DND-41 (cell line): ENCODE results near the gene ZNF354C.

ENCODE experiments used
- ATAC-seq: fragments of 200-7000 bp; cut with Tn5 transposase; 3 replicates; pipeline ENCODE4 v1.9.1; 2021; ENCODE audit warnings: low read depth; ENCODE audit not compliant: insufficient read depth
- DNase-seq: peaks from one replicate; pipeline ENCODE4 v3.0.0-alpha.2; 2020
- H2AFZ ChIP-seq: 2 replicates; pipeline ENCODE4 v1.6.0; 2012; ENCODE audit warnings: low read depth, low read length
- H3K27ac ChIP-seq: 2 replicates; pipeline ENCODE4 v1.5.1; 2012; ENCODE audit warnings: low read length, inconsistent platforms
- H3K27me3 ChIP-seq: fragments of 200-600 bp; sonication (generic); 2 replicates; pipeline ENCODE4 v1.6.0; 2012; ENCODE audit warnings: low read length, mild to moderate bottlenecking, inconsistent platforms; ENCODE audit not compliant: insufficient read depth, poor library complexity
- H3K36me3 ChIP-seq: 2 replicates; pipeline ENCODE4 v1.5.1; 2012; ENCODE audit warnings: low read length, inconsistent platforms; ENCODE audit not compliant: insufficient read depth
- H3K4me1 ChIP-seq: 2 replicates; pipeline ENCODE4 v1.5.1; 2012; ENCODE audit warnings: mild to moderate bottlenecking, low read length; ENCODE audit not compliant: insufficient read depth
- H3K4me2 ChIP-seq: 2 replicates; pipeline ENCODE4 v1.6.0; 2012; ENCODE audit warnings: mild to moderate bottlenecking, moderate library complexity, low read length, inconsistent platforms; ENCODE audit not compliant: insufficient read depth
- H3K4me3 ChIP-seq, 2 experiments: fragments of 200-600 bp in 1 of 2; shearing (Covaris generic) in 1 of 2; 2 replicates each; pipeline ENCODE4 v1.5.1; 2012 to 2016; ENCODE audit warnings: inconsistent platforms in 2 of 2, low read length in 2 of 2, mild to moderate bottlenecking in 2 of 2, low read depth in 1 of 2, moderate library complexity in 1 of 2
- H3K79me2 ChIP-seq: 2 replicates; pipeline ENCODE4 v1.6.0; 2012; ENCODE audit warnings: low read length, inconsistent platforms; ENCODE audit not compliant: insufficient read depth
- H3K9ac ChIP-seq: 2 replicates; pipeline ENCODE4 v1.6.0; 2012; ENCODE audit warnings: low read depth, mild to moderate bottlenecking, inconsistent platforms, low read length, moderate library complexity
- H3K9me3 ChIP-seq: 2 replicates; pipeline ENCODE4 v1.5.1; 2012; ENCODE audit warnings: low read length, moderate library complexity, mild to moderate bottlenecking, inconsistent platforms; ENCODE audit not compliant: insufficient read depth, severe bottlenecking
- H4K20me1 ChIP-seq: 2 replicates; pipeline ENCODE4 v1.6.0; 2012; ENCODE audit warnings: low read length; ENCODE audit not compliant: insufficient read depth
- CTCF ChIP-seq: IDR thresholded peaks from 2 replicates; pipeline ENCODE4 v1.5.1; 2012; ENCODE audit warnings: borderline replicate concordance, low read length, moderate library complexity, mild to moderate bottlenecking; ENCODE audit not compliant: poor library complexity, severe bottlenecking; ENCODE audit errors: extremely low read depth
- EZH2 ChIP-seq: IDR thresholded peaks from 3 replicates; pipeline ENCODE4 v1.6.1; 2012; ENCODE audit warnings: borderline replicate concordance, low read depth, mild to moderate bottlenecking, moderate library complexity, low read length, inconsistent platforms; ENCODE audit not compliant: severe bottlenecking

ZNF354C gene

GRCh38 chr5:179127136-179128040 lies 67.2 kb downstream of the ZNF354C start:
- Histone ChIP-seq H3K27ac (no peak overlapping the region), H2AFZ (no peak overlapping the region), H3K4me2 (no peak overlapping the region), H3K27me3 (no peaks in the 10 kb centered on the region), H3K36me3 (no peaks in the 10 kb centered on the region), H3K9ac (no peak overlapping the region), H3K9me3 (no peaks in the 10 kb centered on the region), H3K4me1 (no peaks in the 10 kb centered on the region), H4K20me1 (no peaks in the 10 kb centered on the region), H3K4me3 (no peak overlapping the region), H3K79me2 (no peaks in the 10 kb centered on the region)
- ATAC-seq (no peak), DNase-seq (no peak)
- TF ChIP-seq CTCF (no peak), EZH2 (no peak)

- no peaks in the 10 kb centered on the region for H3K4me1 ChIP-seq
- no peaks in the 10 kb centered on the region for H4K20me1 ChIP-seq
- H3K36me3 ChIP-seq = no peaks in the 10 kb centered on the region
- H3K9ac ChIP-seq = no peak overlapping the region
- ATAC-seq = no peak
- no peak for TF ChIP-seq EZH2
- no peak for TF ChIP-seq CTCF
- H3K9me3 ChIP-seq = no peaks in the 10 kb centered on the region
- no peak overlapping the region for H3K27ac ChIP-seq
- H3K4me3 ChIP-seq = no peak overlapping the region
- H3K4me2 ChIP-seq = no peak overlapping the region
- H2AFZ ChIP-seq = no peak overlapping the region
- H3K79me2 ChIP-seq = no peaks in the 10 kb centered on the region
- no peaks in the 10 kb centered on the region for H3K27me3 ChIP-seq
- no peak for DNase-seq
Observed at GRCh38 chr5:179128041-179128365, 67.8 kb downstream of the ZNF354C start.

- no peaks in the 10 kb centered on the region for H3K27me3 ChIP-seq
- no peak overlapping the region for H3K4me3 ChIP-seq
- H3K27ac ChIP-seq = no peak overlapping the region
- H2AFZ ChIP-seq = no peak overlapping the region
- no peak for DNase-seq
- no peaks in the 10 kb centered on the region for H3K79me2 ChIP-seq
- H3K9me3 ChIP-seq = no peaks in the 10 kb centered on the region
- no peaks in the 10 kb centered on the region for H3K36me3 ChIP-seq
- no peak for ATAC-seq
- no peaks in the 10 kb centered on the region for H3K4me1 ChIP-seq
- TF ChIP-seq CTCF = no peak
- H3K4me2 ChIP-seq = no peak overlapping the region
- no peak overlapping the region for H3K9ac ChIP-seq
- H4K20me1 ChIP-seq = no peaks in the 10 kb centered on the region
Observed at GRCh38 chr5:179128976-179129375, 68.8 kb downstream of the ZNF354C start.
